ENCODE results near the gene DAP.
A peak's percentile ranks its signal among the peaks of the same experiment; 100 is the strongest.
"Not testable (repeated sequence)": the region's sequence is repeated elsewhere in the genome, so short reads cannot be mapped to it uniquely, and the experiment has no call there.

The DAP gene, protein sequence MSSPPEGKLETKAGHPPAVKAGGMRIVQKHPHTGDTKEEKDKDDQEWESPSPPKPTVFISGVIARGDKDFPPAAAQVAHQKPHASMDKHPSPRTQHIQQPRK

DNA sequence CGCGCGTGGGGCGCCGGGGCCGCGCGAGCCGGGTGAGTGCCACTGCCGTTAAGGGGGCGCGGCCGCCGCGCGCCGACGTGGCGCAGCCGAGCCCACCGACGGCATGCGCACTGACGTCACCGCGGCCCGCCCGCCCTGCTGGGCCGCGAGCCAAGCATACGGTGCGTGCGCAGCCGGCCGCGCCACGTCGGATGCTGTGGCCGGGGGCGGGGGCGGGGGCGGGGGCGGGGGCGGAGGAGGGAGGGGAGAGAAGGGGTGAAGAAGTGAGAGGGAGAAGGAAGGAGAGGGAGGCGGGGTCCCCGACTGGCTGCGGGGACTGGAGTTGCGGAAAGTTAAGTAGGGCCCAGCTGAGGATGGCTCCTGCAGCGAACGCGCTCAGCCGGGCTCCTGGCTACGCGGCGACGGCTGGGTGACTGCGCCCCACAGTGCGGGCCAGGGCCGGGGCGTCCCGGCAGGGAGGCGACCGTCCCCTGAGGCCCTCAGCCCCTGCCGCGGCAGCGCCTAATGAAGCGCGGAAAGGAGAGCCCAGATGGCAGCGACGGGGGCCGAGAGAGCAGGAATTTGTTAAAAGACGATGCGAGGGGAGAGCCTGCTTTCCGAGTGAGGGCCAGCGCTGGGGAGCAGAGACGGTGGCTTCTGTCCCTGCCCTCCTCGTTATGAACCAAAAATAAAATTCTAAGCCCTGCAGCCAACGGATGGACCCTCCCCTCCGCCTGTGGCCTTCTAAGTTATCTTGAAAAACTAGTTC is at the start of gene DAP:
TSS of gene DAP (minus strand) at position 50 of the 748 bp plus-strand sequence. CDS start 166 bp downstream, outside the sequence.
- peak within 1 kb of the TSS; percentile 99 for H3K4me3 Mint-ChIP-seq
- H3K9me3 Mint-ChIP-seq: no peaks in the 10 kb centered on the region
- H3K4me1 Mint-ChIP-seq (ENCODE audit: low read depth): peaks cover 77% of the 10 kb centered on the region

DNA sequence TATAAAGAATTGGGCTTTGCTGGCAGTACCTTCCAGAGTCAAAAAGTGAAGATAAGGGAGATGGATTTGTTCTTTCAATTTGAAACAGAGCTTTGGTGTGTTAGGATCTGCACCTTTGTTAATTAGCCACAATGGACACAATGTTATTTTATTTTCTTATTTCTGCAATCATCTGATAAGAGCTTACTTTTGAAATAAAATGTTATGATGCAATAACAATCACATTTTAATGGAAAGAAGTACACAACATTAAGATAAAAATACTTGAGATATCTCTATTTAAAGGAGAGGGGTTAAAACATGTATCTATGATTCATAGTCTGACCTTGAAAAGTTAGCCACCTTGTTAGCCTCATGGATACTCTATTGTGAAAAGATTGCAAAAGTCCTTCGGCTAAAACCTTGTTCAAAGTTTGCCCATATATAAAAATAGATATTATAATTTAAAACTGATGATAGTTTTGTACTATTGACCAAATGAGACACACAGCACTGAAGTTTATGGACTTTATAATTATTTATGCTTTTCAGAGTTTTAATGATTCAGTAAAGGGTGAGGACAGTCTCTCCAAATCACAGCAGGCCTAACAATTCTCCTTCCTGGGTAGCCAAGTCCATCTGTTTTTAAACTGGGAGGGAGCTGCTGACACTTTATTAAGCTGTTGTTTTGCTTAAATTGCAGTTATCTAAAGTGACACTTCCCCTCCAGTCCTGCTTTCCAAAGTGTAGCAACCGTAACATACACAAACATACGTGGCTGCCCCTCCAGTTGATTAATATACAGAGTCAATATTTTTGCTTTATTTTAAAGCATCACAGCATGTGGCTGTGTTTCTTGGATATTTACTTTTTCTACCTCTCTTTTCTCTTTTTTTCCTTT is 47.6 kb upstream of the DAP start:
- no peaks in the 10 kb centered on the region for H3K36me3 Mint-ChIP-seq (ENCODE audit: low read depth)
- peaks cover 10% of the 10 kb centered on the region for H3K9me3 Mint-ChIP-seq
- no peak overlapping the region for H3K27ac Mint-ChIP-seq

More for the DNA sequence above, at the start of gene DAP:
- Mint-ChIP-seq H3K36me3 (ENCODE audit: low read depth) (peaks cover 4% of the 10 kb centered on the region), H3K27ac (peak within 1 kb of the TSS; percentile 95), H3K27me3 (no peaks in the 10 kb centered on the region)

DNA sequence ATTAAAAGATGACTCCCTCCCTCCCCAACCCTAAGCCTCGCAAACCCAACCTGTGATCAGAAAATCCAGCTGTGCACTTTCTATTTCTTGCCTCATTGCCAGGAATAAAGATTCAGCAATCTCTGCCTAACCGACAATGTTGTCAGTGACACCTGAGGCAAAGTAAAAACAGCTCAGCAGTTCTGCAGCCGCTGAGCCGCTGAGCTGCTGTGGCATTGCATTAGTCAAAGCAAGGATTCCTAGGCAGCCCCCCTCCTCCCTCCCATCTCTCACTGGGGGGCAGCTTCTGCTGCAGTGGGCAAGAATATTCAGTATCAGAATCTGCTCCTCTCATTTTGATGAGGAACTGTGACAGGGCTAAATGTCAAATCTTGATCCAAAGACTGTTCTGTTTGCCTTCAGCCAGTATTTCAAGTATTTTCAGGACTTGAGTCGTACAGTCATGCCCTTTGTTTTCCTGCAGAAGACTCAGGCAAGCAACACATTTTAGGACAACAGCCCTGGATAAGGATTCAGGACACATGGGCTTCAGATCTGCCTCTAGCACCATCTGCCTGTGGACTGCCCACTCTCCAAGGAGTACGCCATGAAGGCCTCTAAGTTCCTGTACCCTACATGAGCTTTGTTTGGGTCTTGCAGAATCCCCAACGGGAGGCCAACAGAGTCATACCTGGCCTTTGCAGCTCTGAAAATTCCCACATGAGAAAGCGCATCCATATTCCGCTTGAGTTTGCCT is 41.1 kb upstream of the DAP start:
- H3K9me3 Mint-ChIP-seq: peaks cover 10% of the 10 kb centered on the region
- H3K36me3 Mint-ChIP-seq (ENCODE audit: low read depth): no peaks in the 10 kb centered on the region
- H3K27ac Mint-ChIP-seq: no peak overlapping the region
- no peaks in the 10 kb centered on the region for H3K4me1 Mint-ChIP-seq (ENCODE audit: low read depth)
- H3K27me3 Mint-ChIP-seq: peaks cover 18% of the 10 kb centered on the region
- H3K4me3 Mint-ChIP-seq: no peak overlapping the region

More for the DNA sequence above, 47.6 kb upstream of the DAP start:
- Mint-ChIP-seq H3K4me1 (ENCODE audit: low read depth) (no peaks in the 10 kb centered on the region), H3K27me3 (peaks cover 14% of the 10 kb centered on the region), H3K4me3 (no peak overlapping the region)

DNA sequence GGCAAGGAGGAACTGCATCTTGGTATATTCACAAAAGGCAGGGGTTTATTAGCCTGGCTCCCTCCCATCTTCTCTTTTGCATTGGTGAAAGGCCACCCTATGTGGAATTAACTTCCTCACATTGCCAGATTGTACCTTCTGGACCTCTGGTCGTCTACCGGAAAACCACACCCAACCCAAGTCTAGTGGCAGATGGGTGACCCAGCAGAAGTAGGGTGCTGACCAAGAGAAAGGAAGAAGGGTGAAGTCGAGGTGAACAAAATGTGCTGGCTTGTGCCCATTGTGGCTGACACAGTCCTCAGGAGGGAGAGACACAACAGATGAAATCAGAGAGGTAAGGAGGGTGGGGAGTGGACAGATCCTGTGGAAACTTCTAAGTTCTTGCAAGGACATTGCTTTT is 39.8 kb upstream of the DAP start:
- Mint-ChIP-seq H3K4me1 (ENCODE audit: low read depth) (no peaks in the 10 kb centered on the region), H3K27me3 (peaks cover 18% of the 10 kb centered on the region), H3K9me3 (peaks cover 9% of the 10 kb centered on the region), H3K4me3 (no peak overlapping the region), H3K27ac (no peak overlapping the region), H3K36me3 (ENCODE audit: low read depth) (no peaks in the 10 kb centered on the region)

DNA sequence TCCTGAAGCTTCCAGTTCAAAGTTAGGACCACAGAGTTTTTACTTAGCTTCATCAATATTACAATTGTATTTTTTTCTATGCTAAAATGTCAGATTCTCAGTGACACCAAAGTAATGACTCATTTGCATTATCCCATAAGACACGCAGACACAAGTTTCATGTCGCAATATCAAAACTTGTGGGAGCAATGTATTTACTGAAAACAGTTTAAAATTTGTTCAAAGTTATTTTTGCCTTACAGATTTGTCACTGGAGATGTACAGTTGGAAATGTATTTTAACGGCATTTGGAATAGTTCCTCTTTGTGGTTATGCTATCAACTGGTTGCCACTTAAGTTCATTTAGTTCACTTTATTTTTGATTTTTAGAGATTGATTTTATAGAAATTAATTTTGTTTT is 36.2 kb upstream of the DAP start:
- no peak overlapping the region for H3K27ac Mint-ChIP-seq

DNA sequence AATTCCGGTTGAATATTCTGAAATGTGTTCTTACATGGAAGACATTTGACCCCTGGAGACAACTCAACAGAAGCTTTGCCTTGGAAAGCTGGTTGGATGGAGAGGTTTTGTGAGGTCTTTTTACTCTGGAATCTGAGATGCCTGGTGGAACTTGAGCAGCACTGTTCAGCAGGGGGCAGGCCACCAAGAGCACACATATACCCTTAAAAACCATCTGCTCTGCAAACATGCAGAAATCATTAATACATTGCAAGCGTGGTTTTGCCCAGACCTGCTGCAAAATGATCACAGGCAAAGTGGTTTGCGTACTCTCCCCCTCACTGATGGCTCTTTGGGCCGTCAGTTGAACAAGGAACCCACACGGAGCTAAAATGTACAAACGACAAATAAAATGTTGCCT is 32.8 kb upstream of the DAP start:
- Mint-ChIP-seq H3K9me3 (no peaks in the 10 kb centered on the region), H3K4me1 (ENCODE audit: low read depth) (no peaks in the 10 kb centered on the region), H3K36me3 (ENCODE audit: low read depth) (no peaks in the 10 kb centered on the region), H3K27ac (no peak overlapping the region), H3K4me3 (no peak overlapping the region), H3K27me3 (peaks cover 5% of the 10 kb centered on the region)

More for the DNA sequence above, 36.2 kb upstream of the DAP start:
- Mint-ChIP-seq H3K4me1 (ENCODE audit: low read depth) (no peaks in the 10 kb centered on the region), H3K4me3 (no peak overlapping the region), H3K27me3 (peaks cover 18% of the 10 kb centered on the region), H3K36me3 (ENCODE audit: low read depth) (no peaks in the 10 kb centered on the region), H3K9me3 (no peaks in the 10 kb centered on the region)

DNA sequence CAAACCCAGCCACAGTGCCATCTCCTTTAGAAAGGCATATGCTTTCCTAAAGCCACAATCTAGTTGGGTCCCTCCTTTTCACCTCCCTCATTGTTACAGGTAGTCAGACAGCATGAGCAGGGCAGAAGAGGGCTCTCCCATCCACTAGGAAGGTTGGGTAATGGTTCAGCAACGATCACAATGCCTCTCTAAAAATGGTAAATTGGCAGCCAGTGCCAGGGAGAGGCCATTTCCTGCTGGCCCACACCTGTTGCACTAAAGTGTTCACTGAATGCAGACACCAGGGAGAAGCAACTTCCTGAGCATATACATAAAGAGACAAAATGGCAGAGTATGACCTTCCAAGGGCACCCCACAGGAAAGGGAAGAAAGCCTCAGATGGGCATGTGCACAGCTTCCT is 31.3 kb upstream of the DAP start:
- Mint-ChIP-seq H3K4me3 (no peak overlapping the region), H3K4me1 (ENCODE audit: low read depth) (no peaks in the 10 kb centered on the region), H3K9me3 (no peaks in the 10 kb centered on the region), H3K27ac (no peak overlapping the region), H3K27me3 (no peaks in the 10 kb centered on the region), H3K36me3 (ENCODE audit: low read depth) (no peaks in the 10 kb centered on the region)

DNA sequence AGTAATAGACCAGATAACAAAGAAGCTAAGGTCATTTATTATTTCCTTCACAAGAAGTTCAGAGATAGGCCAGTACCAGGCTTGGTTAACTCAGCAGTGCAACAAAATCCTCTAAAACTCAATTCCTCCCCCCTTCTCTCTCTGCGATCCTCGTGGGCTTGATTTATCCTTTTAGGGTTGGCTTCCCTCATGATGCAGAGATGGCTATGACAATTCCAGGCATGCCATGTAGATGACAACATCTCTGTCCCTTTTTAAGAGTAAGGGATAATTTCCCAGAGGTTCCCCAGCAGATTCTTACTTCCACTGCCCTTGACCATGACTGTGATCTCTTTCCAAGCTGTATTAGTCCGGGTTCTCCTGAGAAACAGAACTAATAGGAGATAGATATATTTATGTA is 28.7 kb upstream of the DAP start:
- H3K9me3 Mint-ChIP-seq: no peaks in the 10 kb centered on the region
- no peak overlapping the region for H3K27ac Mint-ChIP-seq
- no peaks in the 10 kb centered on the region for H3K36me3 Mint-ChIP-seq (ENCODE audit: low read depth)
- no peaks in the 10 kb centered on the region for H3K27me3 Mint-ChIP-seq
- no peak overlapping the region for H3K4me3 Mint-ChIP-seq
- H3K4me1 Mint-ChIP-seq (ENCODE audit: low read depth): peaks cover 6% of the 10 kb centered on the region

DNA sequence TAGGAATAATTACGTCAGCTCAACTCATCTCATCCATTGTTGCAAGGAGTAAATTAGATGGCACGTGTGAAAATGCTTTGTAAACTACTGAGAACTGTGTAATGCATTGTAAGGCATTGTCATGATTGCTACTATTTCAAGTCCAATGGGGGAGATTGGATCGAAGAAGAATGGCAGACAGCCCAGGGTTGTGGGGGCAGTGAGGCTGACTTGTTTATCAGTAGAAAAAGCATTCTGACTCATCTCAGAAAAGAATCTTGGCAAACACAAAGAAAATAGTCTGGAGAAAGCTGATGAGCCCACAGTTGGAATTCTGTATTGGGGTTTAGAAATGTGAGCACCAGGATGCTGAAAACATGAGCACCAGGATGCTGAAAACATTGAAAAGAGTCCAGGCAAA is 28.0 kb upstream of the DAP start:
- H3K9me3 Mint-ChIP-seq: no peaks in the 10 kb centered on the region
- H3K4me3 Mint-ChIP-seq: no peak overlapping the region
- H3K27me3 Mint-ChIP-seq: no peaks in the 10 kb centered on the region
- peaks cover 6% of the 10 kb centered on the region for H3K4me1 Mint-ChIP-seq (ENCODE audit: low read depth)
- no peaks in the 10 kb centered on the region for H3K36me3 Mint-ChIP-seq (ENCODE audit: low read depth)
- H3K27ac Mint-ChIP-seq: no peak overlapping the region

DNA sequence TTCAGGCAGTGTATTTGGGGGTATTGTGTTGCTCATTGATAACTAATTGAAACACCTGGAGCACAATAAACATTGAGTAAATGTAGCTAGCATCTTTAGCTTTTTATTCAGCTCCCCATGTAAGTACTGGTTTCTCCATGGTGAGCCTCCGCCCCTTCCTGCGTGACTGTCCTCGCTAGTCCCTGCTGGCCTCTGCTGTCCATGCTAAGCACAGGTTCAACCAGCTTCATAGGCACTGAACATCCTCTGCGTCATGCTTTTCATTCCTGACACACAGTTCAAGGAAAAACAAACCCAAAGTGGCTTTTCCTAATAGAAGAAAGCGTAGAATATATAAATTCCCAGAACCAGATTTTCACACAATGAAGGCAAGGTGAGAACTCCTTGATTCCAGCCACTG is 27.3 kb upstream of the DAP start:
- no peak overlapping the region for H3K27ac Mint-ChIP-seq
- no peaks in the 10 kb centered on the region for H3K27me3 Mint-ChIP-seq
- peaks cover 6% of the 10 kb centered on the region for H3K4me1 Mint-ChIP-seq (ENCODE audit: low read depth)
- H3K9me3 Mint-ChIP-seq: no peaks in the 10 kb centered on the region
- no peak overlapping the region for H3K4me3 Mint-ChIP-seq
- no peaks in the 10 kb centered on the region for H3K36me3 Mint-ChIP-seq (ENCODE audit: low read depth)

DNA sequence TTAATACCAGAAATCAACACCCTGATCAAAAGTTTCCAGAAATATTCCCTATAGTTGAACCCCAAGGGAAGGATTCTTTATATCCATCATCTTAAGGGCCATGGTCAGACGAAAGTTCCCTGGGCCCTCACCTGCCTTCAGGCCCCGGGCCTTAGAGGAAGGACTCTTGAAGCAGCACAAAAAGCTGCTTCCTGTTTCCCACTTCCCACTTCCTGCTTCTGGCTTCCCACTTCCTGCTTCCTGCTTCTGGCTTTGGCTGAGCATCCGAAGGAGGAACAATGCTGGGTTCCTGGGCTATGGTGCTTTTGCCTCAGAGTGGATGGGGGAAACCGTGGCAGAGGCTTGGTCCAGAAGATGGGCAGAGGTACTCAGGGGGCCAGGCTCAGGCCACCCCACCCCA is 25.8 kb upstream of the DAP start:
- Mint-ChIP-seq H3K27me3 (no peaks in the 10 kb centered on the region), H3K9me3 (no peaks in the 10 kb centered on the region), H3K27ac (no peak overlapping the region), H3K36me3 (ENCODE audit: low read depth) (no peaks in the 10 kb centered on the region), H3K4me1 (ENCODE audit: low read depth) (peaks cover 6% of the 10 kb centered on the region), H3K4me3 (no peak overlapping the region)

DNA sequence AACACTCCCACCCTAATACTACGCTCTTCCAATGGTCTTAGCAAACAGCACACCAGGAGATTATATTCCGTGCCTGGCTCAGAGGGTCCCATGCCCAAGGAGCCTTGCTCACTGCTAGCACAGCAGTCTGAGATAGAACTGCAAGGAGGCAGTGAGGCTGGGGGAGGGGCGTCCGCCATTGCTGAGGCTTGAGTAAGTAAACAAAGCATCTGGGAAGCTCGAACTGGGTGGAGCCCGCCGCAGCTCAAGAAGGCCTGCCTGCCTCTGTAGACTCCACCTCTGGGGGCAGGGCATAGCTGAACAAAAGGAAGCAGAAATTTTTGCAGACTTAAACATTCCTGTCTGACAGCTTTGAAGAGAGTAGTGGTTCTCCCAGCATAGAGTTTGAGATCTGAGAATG is 19.2 kb upstream of the DAP start:
- H3K4me3 Mint-ChIP-seq; H3K27ac Mint-ChIP-seq; H3K36me3 Mint-ChIP-seq (ENCODE audit: low read depth); H3K4me1 Mint-ChIP-seq (ENCODE audit: low read depth); H3K9me3 Mint-ChIP-seq; H3K27me3 Mint-ChIP-seq: not testable (repeated sequence)

DNA sequence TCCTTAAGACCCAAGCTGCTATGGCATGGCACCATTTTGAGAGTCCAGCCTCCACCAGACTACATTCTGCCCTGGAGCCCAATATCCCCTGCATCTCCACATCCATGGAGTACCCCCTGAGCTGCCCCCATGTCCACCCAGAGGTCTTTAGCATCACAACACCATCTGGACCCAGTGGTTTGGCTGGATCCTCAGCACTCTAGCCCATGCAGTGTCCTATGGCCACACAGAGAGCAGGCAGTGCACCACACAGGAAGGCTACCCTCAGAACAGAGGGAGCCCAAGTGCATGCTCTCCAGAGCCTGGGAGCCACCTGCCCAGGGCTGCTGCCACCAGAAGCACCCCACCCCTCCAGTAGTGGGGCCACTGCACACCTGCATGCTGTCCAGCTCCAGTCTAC is 18.6 kb upstream of the DAP start:
- H3K4me1 Mint-ChIP-seq (ENCODE audit: low read depth): no peaks in the 10 kb centered on the region
- H3K36me3 Mint-ChIP-seq (ENCODE audit: low read depth): no peaks in the 10 kb centered on the region
- H3K27me3 Mint-ChIP-seq: no peaks in the 10 kb centered on the region
- no peak overlapping the region for H3K4me3 Mint-ChIP-seq
- no peaks in the 10 kb centered on the region for H3K9me3 Mint-ChIP-seq
- H3K27ac Mint-ChIP-seq: no peak overlapping the region

DNA sequence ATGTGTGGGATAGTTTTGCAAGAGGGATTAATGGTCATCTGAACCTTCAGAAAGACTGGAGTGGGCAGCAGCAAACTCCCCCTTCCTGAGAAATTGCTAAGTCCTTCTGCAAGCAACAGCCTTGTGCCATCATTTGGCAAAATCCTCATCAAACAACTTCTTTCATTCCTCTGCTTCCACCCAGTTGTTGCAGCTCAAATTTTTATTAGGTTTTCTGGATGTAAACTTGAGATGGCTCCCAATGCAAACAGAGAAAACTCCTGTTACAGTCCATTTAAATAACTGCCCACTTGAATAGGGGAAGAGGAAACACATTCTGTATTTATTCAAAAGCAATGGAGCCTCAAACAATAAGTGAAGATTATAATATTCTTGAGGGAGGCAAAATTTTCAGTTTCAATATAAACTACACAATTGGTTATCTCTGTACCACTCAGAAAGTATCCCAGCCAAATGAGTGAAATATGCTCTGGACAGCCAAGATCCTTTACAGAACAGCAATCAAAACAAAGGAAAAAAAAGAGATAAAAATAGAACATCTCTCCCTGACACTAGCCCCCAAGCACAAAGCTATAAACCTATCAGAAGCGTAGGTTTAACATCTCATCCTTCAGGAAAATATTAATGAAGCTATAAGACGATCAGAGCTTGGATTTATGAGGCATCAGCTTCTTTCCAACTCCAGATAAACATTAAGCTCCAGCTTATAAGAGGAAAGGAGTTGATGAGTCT is 17.3 kb upstream of the DAP start:
- Mint-ChIP-seq H3K4me3 (no peak overlapping the region), H3K36me3 (ENCODE audit: low read depth) (no peaks in the 10 kb centered on the region), H3K4me1 (ENCODE audit: low read depth) (no peaks in the 10 kb centered on the region), H3K9me3 (no peaks in the 10 kb centered on the region), H3K27ac (no peak overlapping the region), H3K27me3 (no peaks in the 10 kb centered on the region)

Measured in stimulated activated naive CD8-positive, alpha-beta T cell treated with anti-CD3 and anti-CD28 coated beads, Interleukin-15, Interleukin-2, amounts not matched to agents 100 ng/mL and 50 ng/mL, for 24 hours (primary cell).